WI38 (cell line): ENCODE results near the gene SNX9.
"Not testable (repeated sequence)": the region's sequence is repeated elsewhere in the genome, so short reads cannot be mapped to it uniquely, and the experiment has no call there.

ENCODE experiments used
- H3K4me3 ChIP-seq: 2 replicates; pipeline ENCODE4 v1.5.1; 2011; ENCODE audit warnings: low read depth, mild to moderate bottlenecking, control low read depth, low read length
- CTCF ChIP-seq: IDR thresholded peaks from 2 replicates; pipeline ENCODE4 v1.5.1; 2012; ENCODE audit warnings: low read depth, mild to moderate bottlenecking, control low read depth, low read length

The SNX9 gene

GRCh38 chr6:157892363-157892877 is 69.4 kb downstream of the SNX9 start:
- no peak for TF ChIP-seq CTCF
- no peak overlapping the region for H3K4me3 ChIP-seq

GRCh38 chr6:157893238-157893637 is 70.2 kb downstream of the SNX9 start:
- no peak overlapping the region for H3K4me3 ChIP-seq
- TF ChIP-seq CTCF: no peak

- TF ChIP-seq CTCF: no peak
- H3K4me3 ChIP-seq: no peak overlapping the region
Observed at GRCh38 chr6:157895585-157895984, 72.5 kb downstream of the SNX9 start.

- no peak for TF ChIP-seq CTCF
- no peak overlapping the region for H3K4me3 ChIP-seq
Observed at GRCh38 chr6:157896932-157897331, 73.9 kb downstream of the SNX9 start.

GRCh38 chr6:157898169-157898568 is 75.1 kb downstream of the SNX9 start:
- no peak overlapping the region for H3K4me3 ChIP-seq
- no peak for TF ChIP-seq CTCF

GRCh38 chr6:157898640-157899039 is 75.6 kb downstream of the SNX9 start:
- no peak overlapping the region for H3K4me3 ChIP-seq
- TF ChIP-seq CTCF: no peak

GRCh38 chr6:157900262-157900661 is 77.2 kb downstream of the SNX9 start:
- H3K4me3 ChIP-seq: not testable (repeated sequence)

GRCh38 chr6:157900751-157901150 is 77.7 kb downstream of the SNX9 start:
- H3K4me3 ChIP-seq: not testable (repeated sequence)
